ENCODE results near the gene VPS9D1.

Gene VPS9D1

GRCh38 chr16:89720813-89721545 lies at the start of gene VPS9D1, which contains the start of gene ZNF276:
VPS9D1 (minus strand) TSS chr16:89720898; CDS start chr16:89720861, 37 bp downstream.
ZNF276 (plus strand) TSS chr16:89721537; CDS start chr16:89721641, 104 bp downstream.
- DNase-seq (ENCODE audit: low read depth in 3 of 3) = peak; percentile 71 to 88 (median 73)

- DNase-seq (ENCODE audit: low read depth in 3 of 3) = no peak
Measured at GRCh38 chr16:89770367-89770766, 49.7 kb upstream of the VPS9D1 start.

- no peak for DNase-seq (ENCODE audit: low read depth in 3 of 3)
Measured at GRCh38 chr16:89765292-89765830, 44.7 kb upstream of the VPS9D1 start.

- peak in 2 of 3 donors; percentile 18 to 27 for DNase-seq (ENCODE audit: low read depth in 3 of 3)
Measured at GRCh38 chr16:89764711-89765201, 44.1 kb upstream of the VPS9D1 start.

GRCh38 chr16:89761304-89761922 lies 40.7 kb upstream of the VPS9D1 start:
- DNase-seq (ENCODE audit: low read depth in 3 of 3) = no peak

- no peak for DNase-seq (ENCODE audit: low read depth in 3 of 3)
Measured at GRCh38 chr16:89759746-89760340, 39.1 kb upstream of the VPS9D1 start.

- DNase-seq (ENCODE audit: low read depth in 3 of 3) = no peak
Measured at GRCh38 chr16:89749637-89750036, 28.9 kb upstream of the VPS9D1 start.

- no peak for DNase-seq (ENCODE audit: low read depth in 3 of 3)
Measured at GRCh38 chr16:89748921-89749320, 28.2 kb upstream of the VPS9D1 start.

- DNase-seq (ENCODE audit: low read depth in 3 of 3) = no peak
Measured at GRCh38 chr16:89748076-89748475, 27.4 kb upstream of the VPS9D1 start.

- no peak for DNase-seq (ENCODE audit: low read depth in 3 of 3)
Measured at GRCh38 chr16:89746043-89746442, 25.3 kb upstream of the VPS9D1 start.

- no peak for DNase-seq (ENCODE audit: low read depth in 3 of 3)
Measured at GRCh38 chr16:89744813-89745212, 24.1 kb upstream of the VPS9D1 start.

GRCh38 chr16:89742948-89743347 lies 22.2 kb upstream of the VPS9D1 start:
- DNase-seq (ENCODE audit: low read depth in 3 of 3) = no peak

GRCh38 chr16:89741342-89742014 lies 20.8 kb upstream of the VPS9D1 start:
- DNase-seq (ENCODE audit: low read depth in 3 of 3) = no peak

- DNase-seq (ENCODE audit: low read depth in 3 of 3) = no peak
Measured at GRCh38 chr16:89739383-89739782, 18.7 kb upstream of the VPS9D1 start.

- no peak for DNase-seq (ENCODE audit: low read depth in 3 of 3)
Measured at GRCh38 chr16:89738538-89739317, 18.0 kb upstream of the VPS9D1 start.

GRCh38 chr16:89738072-89738377 lies 17.3 kb upstream of the VPS9D1 start:
- no peak for DNase-seq (ENCODE audit: low read depth in 3 of 3)

GRCh38 chr16:89737341-89738071 lies 16.8 kb upstream of the VPS9D1 start:
- DNase-seq (ENCODE audit: low read depth in 3 of 3) = no peak

GRCh38 chr16:89736554-89736953 lies 15.9 kb upstream of the VPS9D1 start:
- DNase-seq (ENCODE audit: low read depth in 3 of 3) = no peak

- DNase-seq (ENCODE audit: low read depth in 3 of 3) = no peak
Measured at GRCh38 chr16:89733792-89734191, 13.1 kb upstream of the VPS9D1 start.

- no peak for DNase-seq (ENCODE audit: low read depth in 3 of 3)
Measured at GRCh38 chr16:89733322-89733721, 12.6 kb upstream of the VPS9D1 start.

- DNase-seq (ENCODE audit: low read depth in 3 of 3) = no peak
Measured at GRCh38 chr16:89732918-89733242, 12.2 kb upstream of the VPS9D1 start.

Measured in stimulated activated CD4-positive, alpha-beta T cell treated with anti-CD3 and anti-CD28 coated beads, TNF-alpha, amount 100 ng/mL, for 48 hours (primary cell).